Activated T-cell treated with anti-CD3 and anti-CD28 coated beads, Interleukin-2, amount 50 U/mL, for 24 hours (primary cell): ENCODE data around the gene MSLN.

Experiments
- DNase-seq: peaks from one replicate; pipeline ENCODE4 v3.0.0-alpha.2; 2020
- H3K27ac Mint-ChIP-seq: 2 replicates; pipeline ENCODE4 v1.8.0; 2020; ENCODE audit warnings: mild to moderate bottlenecking, mixed read lengths
- H3K27me3 Mint-ChIP-seq: 2 replicates; pipeline ENCODE4 v1.8.0; 2020; ENCODE audit warnings: mixed read lengths
- H3K36me3 Mint-ChIP-seq: 2 replicates; pipeline ENCODE4 v1.8.0; 2020; ENCODE audit warnings: low read depth, mixed read lengths
- H3K4me1 Mint-ChIP-seq: 2 replicates; pipeline ENCODE4 v1.8.0; 2020; ENCODE audit warnings: low read depth, mixed read lengths
- H3K4me3 Mint-ChIP-seq: 2 replicates; pipeline ENCODE4 v1.8.0; 2020; ENCODE audit warnings: mild to moderate bottlenecking, moderate library complexity, mixed read lengths
- H3K9me3 Mint-ChIP-seq: 2 replicates; pipeline ENCODE4 v1.8.0; 2020; ENCODE audit warnings: mixed read lengths

Gene MSLN

DNA sequence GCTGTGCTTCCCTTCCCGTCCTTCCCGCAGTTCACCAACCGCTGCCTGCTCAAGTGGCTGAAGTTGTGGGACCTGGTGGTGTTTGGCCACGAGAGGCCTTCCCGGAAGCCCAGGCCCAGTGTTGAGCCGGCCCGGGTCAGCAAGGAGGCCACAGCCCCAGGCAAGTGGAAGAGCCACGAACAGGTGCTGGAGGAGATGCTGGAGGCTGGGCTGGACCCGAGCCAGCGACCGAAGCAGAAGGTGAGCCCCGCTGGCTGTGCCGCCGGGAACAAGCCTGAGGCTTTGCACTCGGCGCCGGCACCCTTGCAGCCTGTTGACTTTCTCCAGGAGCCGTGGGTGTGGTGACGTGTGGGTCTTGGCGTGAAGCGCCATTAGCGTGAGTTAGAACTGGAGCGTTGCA is 30.6 kb downstream of the MSLN start:
- peaks cover 58% of the 10 kb centered on the region for H3K36me3 Mint-ChIP-seq
- no peaks in the 10 kb centered on the region for H3K27me3 Mint-ChIP-seq
- no peak overlapping the region for H3K27ac Mint-ChIP-seq
- H3K4me1 Mint-ChIP-seq, result peaks cover 18% of the 10 kb centered on the region
- H3K9me3 Mint-ChIP-seq, result no peaks in the 10 kb centered on the region
- DNase-seq, result no peak
- H3K4me3 Mint-ChIP-seq, result no peak overlapping the region

- H3K27ac Mint-ChIP-seq, result no peak overlapping the region
- no peaks in the 10 kb centered on the region for H3K27me3 Mint-ChIP-seq
- no peak for DNase-seq
- H3K4me1 Mint-ChIP-seq, result peaks cover 9% of the 10 kb centered on the region
- H3K4me3 Mint-ChIP-seq, result no peak overlapping the region
- no peaks in the 10 kb centered on the region for H3K9me3 Mint-ChIP-seq
- H3K36me3 Mint-ChIP-seq, result peaks cover 61% of the 10 kb centered on the region
These were observed 31.9 kb downstream of the MSLN start for GRCh38 chr16:792221-792995.

- no peak overlapping the region for H3K27ac Mint-ChIP-seq
- H3K4me3 Mint-ChIP-seq, result no peak overlapping the region
- no peak for DNase-seq
- no peaks in the 10 kb centered on the region for H3K27me3 Mint-ChIP-seq
- peaks cover 64% of the 10 kb centered on the region for H3K36me3 Mint-ChIP-seq
- H3K4me1 Mint-ChIP-seq, result peaks cover 8% of the 10 kb centered on the region
- no peaks in the 10 kb centered on the region for H3K9me3 Mint-ChIP-seq
These were observed 32.9 kb downstream of the MSLN start for GRCh38 chr16:793414-793813.

DNA sequence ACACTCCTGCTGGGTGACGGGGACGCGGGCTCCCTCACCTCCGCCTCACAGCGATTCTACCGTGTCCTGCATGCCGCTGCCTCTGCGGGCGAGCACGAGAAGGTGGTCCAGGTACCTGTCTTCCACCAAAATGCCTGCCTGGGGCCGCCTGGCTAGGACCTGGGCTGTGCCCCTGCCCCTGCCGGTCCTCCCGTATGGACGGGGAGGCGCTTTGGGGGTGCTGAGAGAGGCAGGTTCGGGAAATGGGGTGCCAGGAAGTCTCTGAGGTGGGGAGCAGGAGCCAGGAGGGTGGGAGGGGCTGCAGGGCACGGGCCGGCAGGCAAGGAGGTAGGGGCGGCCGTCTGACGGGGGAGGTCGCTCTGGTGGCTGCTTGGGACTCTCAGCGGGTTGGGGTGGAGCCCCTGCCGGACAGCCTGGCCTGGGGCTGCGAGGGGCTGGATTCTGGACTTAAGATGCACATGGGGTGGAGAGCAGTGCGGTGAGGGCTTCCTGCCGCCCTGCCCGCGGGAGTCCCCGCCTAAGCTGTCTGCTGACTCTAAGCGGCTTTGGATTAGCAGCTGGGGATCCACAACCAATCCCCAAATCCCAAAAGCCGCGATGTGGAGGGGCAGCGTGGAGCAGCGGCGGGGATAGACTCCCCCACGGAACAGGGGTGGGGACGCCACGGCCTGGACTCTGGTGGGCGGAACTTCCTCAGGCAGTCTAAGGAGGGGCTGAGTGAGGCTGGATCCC is 33.7 kb downstream of the MSLN start:
- no peak overlapping the region for H3K27ac Mint-ChIP-seq
- H3K4me3 Mint-ChIP-seq, result no peak overlapping the region
- H3K4me1 Mint-ChIP-seq, result peaks cover 8% of the 10 kb centered on the region
- no peaks in the 10 kb centered on the region for H3K27me3 Mint-ChIP-seq
- no peak for DNase-seq
- H3K9me3 Mint-ChIP-seq, result no peaks in the 10 kb centered on the region
- peaks cover 63% of the 10 kb centered on the region for H3K36me3 Mint-ChIP-seq

GRCh38 chr16:794853-795466 is 34.4 kb downstream of the MSLN start:
- Mint-ChIP-seq H3K36me3 (peaks cover 61% of the 10 kb centered on the region), H3K4me1 (peaks cover 6% of the 10 kb centered on the region), H3K27ac (no peak overlapping the region), H3K4me3 (no peak overlapping the region), H3K9me3 (no peaks in the 10 kb centered on the region), H3K27me3 (no peaks in the 10 kb centered on the region)
- no peak for DNase-seq

GRCh38 chr16:795580-796229 is 35.2 kb downstream of the MSLN start:
- no peaks in the 10 kb centered on the region for H3K9me3 Mint-ChIP-seq
- peaks cover 53% of the 10 kb centered on the region for H3K36me3 Mint-ChIP-seq
- H3K27ac Mint-ChIP-seq, result no peak overlapping the region
- H3K4me3 Mint-ChIP-seq, result no peak overlapping the region
- peaks cover 5% of the 10 kb centered on the region for H3K4me1 Mint-ChIP-seq
- no peaks in the 10 kb centered on the region for H3K27me3 Mint-ChIP-seq
- DNase-seq, result no peak

DNA sequence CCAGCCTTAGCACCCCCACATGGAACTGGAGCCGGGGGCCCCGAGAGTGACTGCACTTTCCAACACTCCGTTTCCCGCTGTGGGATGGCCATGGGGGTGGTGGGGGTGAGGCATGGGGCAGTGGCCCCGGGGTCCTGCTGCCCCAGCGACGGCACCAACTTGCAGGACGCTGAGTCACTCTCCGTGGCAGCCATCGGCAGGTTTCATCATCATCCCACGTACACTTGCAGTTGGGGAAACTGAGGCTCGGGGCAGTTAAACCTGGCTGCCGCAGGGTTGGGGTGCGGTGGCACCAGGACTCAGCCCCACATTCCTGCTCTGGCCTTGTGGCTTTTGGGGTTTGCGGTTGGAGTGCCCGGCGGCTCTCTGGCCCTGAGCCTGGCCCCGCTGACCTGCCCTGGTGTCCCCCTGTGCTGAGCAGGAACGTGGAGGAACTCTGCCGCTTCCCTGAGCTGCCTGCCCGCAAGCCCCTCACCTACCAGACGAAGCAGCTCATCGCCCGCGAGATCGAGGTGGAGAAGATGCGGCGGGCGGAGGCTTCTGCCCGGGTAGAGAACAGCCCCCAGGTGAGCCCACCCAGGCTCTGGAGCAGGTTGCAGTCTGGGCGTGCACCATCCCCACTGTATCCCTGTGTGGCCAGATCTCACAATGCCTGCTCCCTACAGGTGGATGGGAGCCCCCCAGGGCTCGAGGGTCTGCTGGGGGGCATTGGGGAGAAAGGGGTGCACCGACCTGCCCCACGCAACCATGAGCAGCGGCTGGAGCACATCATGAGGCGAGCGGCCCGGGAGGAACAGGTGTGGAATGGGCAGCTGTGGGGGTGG is 36.0 kb downstream of the MSLN start:
- Mint-ChIP-seq H3K27ac (no peak overlapping the region), H3K4me1 (peaks cover 2% of the 10 kb centered on the region), H3K9me3 (no peaks in the 10 kb centered on the region), H3K27me3 (peaks cover 4% of the 10 kb centered on the region), H3K36me3 (peaks cover 45% of the 10 kb centered on the region), H3K4me3 (no peak overlapping the region)
- DNase-seq, result no peak

DNA sequence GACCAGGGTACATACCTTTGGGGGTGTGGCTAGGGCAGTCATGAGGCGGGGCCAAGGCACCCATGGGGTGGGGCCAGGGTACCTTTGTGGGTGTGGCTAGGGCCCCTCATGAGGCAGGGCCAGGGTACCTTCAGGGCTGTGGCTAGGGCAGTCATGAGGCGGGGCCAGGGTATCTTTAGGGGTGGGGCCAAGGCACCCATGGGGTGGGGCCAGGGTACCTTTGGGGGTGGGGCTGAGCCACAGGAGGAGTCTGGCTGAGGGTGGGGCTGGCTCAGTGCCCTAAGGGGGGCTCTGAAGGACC is 36.5 kb downstream of the MSLN start:
- no peaks in the 10 kb centered on the region for H3K4me1 Mint-ChIP-seq
- DNase-seq, result peak; percentile 54

DNA sequence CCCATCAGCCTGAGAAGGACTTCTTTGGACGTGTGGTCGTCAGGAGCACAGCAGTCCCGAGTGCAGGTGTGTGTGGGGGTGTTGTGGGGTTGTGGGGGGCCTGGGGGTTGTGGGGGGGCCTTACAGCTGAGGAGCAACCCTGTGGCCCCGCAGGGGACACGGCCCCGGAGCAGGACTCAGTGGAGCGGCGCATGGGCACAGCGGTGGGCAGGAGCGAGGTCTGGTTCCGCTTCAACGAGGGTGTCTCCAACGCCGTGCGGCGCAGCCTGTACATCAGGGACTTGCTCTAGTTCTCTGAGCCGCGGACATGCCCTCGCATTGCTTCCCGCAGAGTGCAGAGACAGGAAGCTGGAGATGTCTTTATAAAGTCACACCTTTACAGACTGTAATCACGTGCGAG is 37.2 kb downstream of the MSLN start:
- Mint-ChIP-seq H3K4me1 (no peaks in the 10 kb centered on the region), H3K36me3 (peaks cover 39% of the 10 kb centered on the region), H3K9me3 (no peaks in the 10 kb centered on the region), H3K27ac (no peak overlapping the region), H3K27me3 (peaks cover 14% of the 10 kb centered on the region), H3K4me3 (no peak overlapping the region)
- DNase-seq, result no peak

More for the DNA sequence above, 36.5 kb downstream of the MSLN start:
- Mint-ChIP-seq H3K9me3 (no peaks in the 10 kb centered on the region), H3K4me3 (no peak overlapping the region), H3K27me3 (peaks cover 8% of the 10 kb centered on the region), H3K36me3 (peaks cover 40% of the 10 kb centered on the region), H3K27ac (no peak overlapping the region)

- peaks cover 33% of the 10 kb centered on the region for H3K36me3 Mint-ChIP-seq
- H3K27me3 Mint-ChIP-seq, result peaks cover 14% of the 10 kb centered on the region
- H3K9me3 Mint-ChIP-seq, result no peaks in the 10 kb centered on the region
- H3K27ac Mint-ChIP-seq, result no peak overlapping the region
- no peaks in the 10 kb centered on the region for H3K4me1 Mint-ChIP-seq
- no peak overlapping the region for H3K4me3 Mint-ChIP-seq
- DNase-seq, result no peak
These were observed 38.1 kb downstream of the MSLN start for GRCh38 chr16:798666-799065.

- H3K4me3 Mint-ChIP-seq, result no peak overlapping the region
- no peak overlapping the region for H3K27ac Mint-ChIP-seq
- peaks cover 30% of the 10 kb centered on the region for H3K36me3 Mint-ChIP-seq
- H3K27me3 Mint-ChIP-seq, result peaks cover 14% of the 10 kb centered on the region
- H3K4me1 Mint-ChIP-seq, result no peaks in the 10 kb centered on the region
- no peak for DNase-seq
- no peaks in the 10 kb centered on the region for H3K9me3 Mint-ChIP-seq
These were observed 38.8 kb downstream of the MSLN start for GRCh38 chr16:799111-799947.

DNA sequence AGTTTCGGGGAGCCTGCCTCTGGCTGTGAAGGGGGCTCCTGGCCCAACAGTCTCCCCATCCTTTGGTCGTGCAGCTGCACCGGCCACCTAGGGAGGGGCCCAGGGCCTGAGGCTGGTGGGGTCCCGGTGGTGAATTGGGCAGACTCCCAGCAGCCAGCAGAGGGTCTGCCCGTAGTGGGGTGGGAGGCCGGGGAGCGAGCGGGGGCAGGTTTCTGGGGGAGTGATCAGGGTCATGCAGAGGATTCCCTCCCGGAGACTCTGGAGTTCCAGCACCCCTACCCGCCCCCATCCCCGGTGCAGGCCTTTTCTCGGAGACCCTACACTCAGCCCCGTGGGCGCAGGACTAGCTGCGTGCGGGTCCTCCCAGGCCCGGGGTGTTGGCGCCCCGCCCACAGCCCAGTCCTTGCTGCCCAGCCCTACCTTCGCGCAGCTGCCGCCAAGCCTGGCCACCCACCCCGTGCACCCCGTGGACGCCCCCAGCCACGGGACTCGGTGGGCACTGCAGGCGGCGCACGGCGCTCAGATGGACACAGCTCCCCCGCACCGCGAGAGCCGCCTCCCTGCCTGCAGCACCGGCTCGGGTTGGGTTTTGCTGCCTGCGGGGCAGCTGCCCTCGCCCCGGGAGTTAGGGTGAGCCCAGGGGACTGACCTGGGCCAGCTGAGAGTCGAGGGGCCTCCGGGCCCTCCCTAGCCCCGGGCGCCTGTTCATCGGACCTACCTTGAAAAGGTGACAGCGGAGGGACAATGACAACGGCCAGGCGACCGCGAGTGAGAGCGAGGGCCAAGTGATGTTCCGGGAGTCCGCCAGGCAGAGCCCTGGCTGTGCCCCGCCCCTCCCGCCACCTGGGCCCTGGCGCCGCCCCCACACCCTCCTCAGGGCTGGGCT is 39.7 kb downstream of the MSLN start, which contains the start of gene GNG13:
Gene GNG13, minus strand, starts transcription at position 787 of the 886 bp plus-strand sequence. CDS start 1,657 bp downstream, outside the sequence.
- peaks cover 32% of the 10 kb centered on the region for H3K36me3 Mint-ChIP-seq
- H3K27ac Mint-ChIP-seq, result no peak within 1 kb of the TSS
- no peaks in the 10 kb centered on the region for H3K9me3 Mint-ChIP-seq
- DNase-seq, result no peak
- no peak within 1 kb of the TSS for H3K4me3 Mint-ChIP-seq
- H3K4me1 Mint-ChIP-seq, result no peaks in the 10 kb centered on the region
- H3K27me3 Mint-ChIP-seq, result peaks cover 14% of the 10 kb centered on the region
